ENCODE data around the gene AP1B1. TPM values are rescaled to one million over a fixed set of nuclear protein-coding genes. Genes with fewer than 3 reads are reported as not detected.

The AP1B1 gene
- total and polyA plus RNA-seq, 2 of the 8 experiments (the other 6 are each of a cell fraction or from before 2014, with no cell fraction given): 64.2 to 86.8 TPM

- Histone ChIP-seq H3K36me3 (ENCODE audit: control insufficient read depth in 2 of 4, insufficient read depth in 4 of 4, low read length in 3 of 4) (peaks cover 19 to 45% (median 32%) of the 10 kb centered on the region in 4 experiments), H3K23me2 (ENCODE audit: low read depth, low read length) (no peaks in the 10 kb centered on the region), H3K4me1 (replicated peaks in 1 of 4; ENCODE audit: control insufficient read depth in 3 of 4, insufficient read depth in 4 of 4, low read length in 3 of 4) (no peaks in the 10 kb centered on the region), H3K79me2 (ENCODE audit: control insufficient read depth in 1 of 2, insufficient read depth in 2 of 2, low read length in 2 of 2) (no peaks in the 10 kb centered on the region), H2BK120ac (replicated peaks; ENCODE audit: low read depth, low read length) (no peak overlapping the region), H2AFZ (ENCODE audit: low read length) (no peak overlapping the region), H2BK12ac (ENCODE audit: low read depth, low read length) (no peak overlapping the region), H2BK5ac (ENCODE audit: low read depth, low read length) (no peak overlapping the region), H3K14ac (ENCODE audit: insufficient read length) (no peak overlapping the region), H2BK15ac (ENCODE audit: low read length) (no peak overlapping the region), H2BK20ac (ENCODE audit: low read length) (no peak overlapping the region), H4K91ac (replicated peaks; ENCODE audit: insufficient read length, low read length) (no peak overlapping the region), H4K5ac (ENCODE audit: insufficient read length, low read depth, low read length) (no peak overlapping the region), H3K27me3 (replicated peaks in 1 of 4; ENCODE audit: control insufficient read depth in 3 of 4, extremely low read depth in 1 of 4, insufficient read depth in 3 of 4, low read length in 3 of 4) (no peaks in the 10 kb centered on the region), H3K4me3 (ENCODE audit: extremely low read depth in 1 of 4, insufficient read depth in 2 of 4, low read depth in 3 of 4, low read length in 4 of 4) (no peak overlapping the region), H3K4me2 (ENCODE audit: insufficient read depth in 1 of 2, low read depth in 2 of 2, low read length in 2 of 2) (no peak overlapping the region), H2AK5ac (ENCODE audit: low read depth, low read length) (no peak overlapping the region), H3K27ac (ENCODE audit: low read depth, low read length) (no peak overlapping the region), H4K8ac (ENCODE audit: extremely low read depth, insufficient read depth, low read length) (no peak overlapping the region), H3K18ac (ENCODE audit: extremely low read depth, low read length) (no peak overlapping the region), H3K9me3 (ENCODE audit: insufficient read depth in 2 of 2, low read depth in 1 of 2, low read length in 1 of 2) (no peaks in the 10 kb centered on the region), H3K9ac (replicated peaks in 1 of 4; ENCODE audit: extremely low read depth in 1 of 4, low read depth in 3 of 4, low read length in 3 of 4) (no peak overlapping the region), H3K56ac (replicated peaks; ENCODE audit: insufficient read length, low read depth, low read length) (no peak overlapping the region), H3K23ac (ENCODE audit: insufficient read length) (no peak overlapping the region), H4K20me1 (replicated peaks in 1 of 2; ENCODE audit: control insufficient read depth in 1 of 2, insufficient read depth in 2 of 2, low read length in 2 of 2) (peaks cover 3 to 8% of the 10 kb centered on the region in 2 experiments), H3K79me1 (ENCODE audit: low read depth, low read length) (no peaks in the 10 kb centered on the region), H3K4ac (replicated peaks; ENCODE audit: insufficient read length, low read depth, low read length) (no peak overlapping the region)
- ChIA-PET POLR2A (ENCODE audit: partially characterized antibody) (no interaction called here), CTCF (ENCODE audit: partially characterized antibody) (no interaction called here)
- DNase-seq (ENCODE audit: low read depth in 1 of 2, low spot score in 2 of 2) (no peak), FAIRE-seq (no peak)
- TF ChIP-seq RXRA (IDR thresholded peaks at IDR 0.05; ENCODE audit: insufficient read depth, low read depth, low read length) (no peak), ZNF274 (IDR thresholded peaks at IDR 0.05; ENCODE audit: borderline replicate concordance, extremely low read depth, low read length) (no peak), CTBP2 (IDR thresholded peaks at IDR 0.05; ENCODE audit: borderline replicate concordance, insufficient read depth, insufficient read length, low read length) (no peak), JUN (IDR thresholded peaks at IDR 0.05; ENCODE audit: low read depth, low read length) (no peak), RBBP5 (IDR thresholded peaks at IDR 0.05; ENCODE audit: borderline replicate concordance, low read depth, low read length) (no peak), BCL11A (IDR thresholded peaks at IDR 0.05; ENCODE audit: low read depth in 2 of 2, low read length in 2 of 2) (no peak), HDAC6 (IDR thresholded peaks at IDR 0.05; ENCODE audit: low read depth, low read length) (no peak), GTF2F1 (IDR thresholded peaks at IDR 0.05; ENCODE audit: borderline replicate concordance, low read depth, low read length) (no peak), EP300 (IDR thresholded peaks at IDR 0.05; ENCODE audit: borderline replicate concordance in 1 of 2, low read depth in 2 of 2, low read length in 2 of 2) (no peak), TEAD4 (IDR thresholded peaks at IDR 0.05; ENCODE audit: low read depth, low read length) (no peak), KDM5A (IDR thresholded peaks at IDR 0.05; ENCODE audit: low read length) (no peak), KDM1A (IDR thresholded peaks at IDR 0.05; ENCODE audit: borderline replicate concordance, low read length) (no peak), SIX5 (IDR thresholded peaks at IDR 0.05; ENCODE audit: low read depth, low read length) (no peak), CEBPB (IDR thresholded peaks at IDR 0.05; ENCODE audit: low read depth, low read length) (no peak), RNF2 (IDR thresholded peaks at IDR 0.05; ENCODE audit: borderline replicate concordance, low read depth, low read length, missing control alignments, poor library complexity, severe bottlenecking) (no peak)
- 91% methylated on average over 9 of the region's 9 CpGs; no CpG with 5 or more reads in 1 of the 2 experiments for WGBS, 2 experiments (ENCODE audit: extremely low coverage in 1 of 2, insufficient coverage in 1 of 2, insufficient read length in 1 of 2, insufficient replicate concordance in 2 of 2, low coverage in 1 of 2, low lambda C conversion rate in 2 of 2, missing lambda C conversion rate in 1 of 2)
Measured at GRCh38 chr22:29352778-29353177, 35.6 kb downstream of the AP1B1 start.

Data from H1 (cell line).